K562 (cell line): ENCODE measurements around the gene DNAJB14. TPM values are rescaled to one million over a fixed set of nuclear protein-coding genes. Genes with fewer than 3 reads are reported as not detected.

Source experiments
- ATAC-seq: fragments of 200-7000 bp; cut with Tn5 transposase; 3 replicates; pipeline ENCODE4 v1.9.1; 2020; ENCODE audit warnings: moderate library complexity
- BruUV-seq: library from RNA; stranded (reverse); fragments of 400-500 nt; replicated peaks from 2 replicates; lab custom pipeline; 2021; lab: Mats Ljungman, UMichigan
- CTCF ChIA-PET: fragments of 300-600 bp; formaldehyde crosslinking; extraction: SDS; loops from one replicate; lab custom pipeline; 2021; ENCODE audit warnings: low intra/inter-chr PET ratio; lab: Yijun Ruan, JAX
- POLR2A ChIA-PET: fragments of 300-600, 350-650 bp; sonication (Branson Sonifier 250); formaldehyde crosslinking; extraction: SDS; loops from one replicate; lab custom pipeline; 2021; ENCODE audit warnings: antibody characterized with exemption, inconsistent platforms; lab: Yijun Ruan, JAX
- DNase-seq, 4 experiments: peaks; one replicate each; pipeline versions ENCODE4 v3.0.0 to v3.0.0-alpha.2; 2011 to 2018; ENCODE audit warnings: low spot score in 3 of 4, mixed read lengths in 3 of 4; ENCODE audit errors: extremely low read depth in 1 of 4
- FAIRE-seq: peaks from 2 replicates; lab custom pipeline; 2011; peaks lifted over from hg19 to GRCh38; lab: Jason Lieb, UNC
- H2AFZ ChIP-seq: 2 replicates; pipeline ENCODE4 v1.6.0; 2011; ENCODE audit warnings: low read depth, low read length, control low read depth, inconsistent platforms
- H3K27ac ChIP-seq: fragments of 200-600 bp; 3 replicates; pipeline ENCODE4 v1.8.0; 2011; ENCODE audit warnings: low read depth, mild to moderate bottlenecking, control low read depth, inconsistent platforms, low read length, moderate library complexity, mixed read lengths; ENCODE audit errors: extremely low read depth
- H3K27me3 ChIP-seq, 2 experiments: fragments of 300-600 bp in 1 of 2; 2 replicates in 1 of 2; 3 replicates in 1 of 2; pipeline versions ENCODE4 v1.6.0 to v1.8.0; 2011; ENCODE audit warnings: inconsistent platforms in 2 of 2, low read length in 2 of 2, mild to moderate bottlenecking in 1 of 2, mixed read lengths in 1 of 2, moderate library complexity in 1 of 2; ENCODE audit not compliant: control insufficient read depth in 2 of 2, insufficient read depth in 2 of 2
- H3K36me3 ChIP-seq: fragments of 300-600 bp; 3 replicates; pipeline ENCODE4 v1.8.0; 2011; ENCODE audit warnings: mild to moderate bottlenecking, low read length, inconsistent platforms; ENCODE audit not compliant: control insufficient read depth, insufficient read depth
- H3K4me1 ChIP-seq, 2 experiments: fragments of 200-600 bp in 1 of 2; replicated peaks in 1 of 2; 2 replicates in 1 of 2; 3 replicates in 1 of 2; pipeline versions ENCODE4 v1.5.1 to v1.8.0; 2011; ENCODE audit warnings: inconsistent platforms in 2 of 2, low read length in 2 of 2, mild to moderate bottlenecking in 1 of 2, mixed read lengths in 1 of 2, moderate library complexity in 1 of 2; ENCODE audit not compliant: control insufficient read depth in 2 of 2, insufficient read depth in 2 of 2
- H3K4me2 ChIP-seq: 2 replicates; pipeline ENCODE4 v1.6.1; 2011; ENCODE audit warnings: low read length, control low read depth, inconsistent platforms, mixed read lengths; ENCODE audit not compliant: insufficient read depth
- H3K4me3 ChIP-seq: fragments of 200-600 bp; sonication (generic), shearing (Covaris generic); 2 replicates; pipeline ENCODE4 v1.5.1; 2016; ENCODE audit warnings: control low read depth, inconsistent platforms
- H3K79me2 ChIP-seq: fragments of 200-600 bp; 3 replicates; pipeline ENCODE4 v1.8.0; 2011; ENCODE audit warnings: low read length, inconsistent platforms; ENCODE audit not compliant: control insufficient read depth, insufficient read depth
- H3K9ac ChIP-seq, 2 experiments: 2 replicates each; pipeline versions ENCODE4 v1.6.0 to v1.6.1; 2011; ENCODE audit warnings: low read depth in 2 of 2, low read length in 2 of 2, control low read depth in 1 of 2, inconsistent platforms in 1 of 2, mild to moderate bottlenecking in 1 of 2, mixed read lengths in 1 of 2; ENCODE audit not compliant: insufficient read depth in 1 of 2
- H3K9me1 ChIP-seq: one replicate; pipeline ENCODE4 v1.6.0; 2011; ENCODE audit warnings: inconsistent platforms, mild to moderate bottlenecking, low read length, moderate library complexity; ENCODE audit not compliant: control insufficient read depth, insufficient read depth
- H3K9me3 ChIP-seq: replicated peaks from 2 replicates; pipeline ENCODE4 v1.5.1; 2011; ENCODE audit warnings: low read depth, low read length, inconsistent platforms; ENCODE audit not compliant: control insufficient read depth, insufficient read depth
- H4K20me1 ChIP-seq: replicated peaks from 2 replicates; pipeline ENCODE4 v1.6.1; 2011; ENCODE audit warnings: low read length, inconsistent platforms, mixed read lengths; ENCODE audit not compliant: control insufficient read depth, insufficient read depth
- CBX8 ChIP-seq: fragments of 200-600 bp; sonication (generic); IDR thresholded peaks from 2 replicates; pipeline ENCODE4 v1.6.1; 2012; ENCODE audit warnings: borderline replicate concordance, mixed run types, low read depth, mild to moderate bottlenecking, moderate library complexity, mixed read lengths, low read length, control low read depth, inconsistent platforms; ENCODE audit not compliant: poor library complexity, severe bottlenecking; ENCODE audit errors: extremely low read depth
- DEAF1 ChIP-seq: fragments of 450-650 bp; formaldehyde crosslinking; IDR thresholded peaks from 2 replicates; pipeline ENCODE4 v1.4.0; 2020; ENCODE audit warnings: mild to moderate bottlenecking, moderate library complexity
- E2F3 ChIP-seq: fragments of 250-450 bp; sonication (Bioruptor Pico); IDR thresholded peaks from 2 replicates; pipeline ENCODE4 v1.4.0; 2020; ENCODE audit warnings: mild to moderate bottlenecking
- LCOR ChIP-seq: sonication (generic); formaldehyde crosslinking; IDR thresholded peaks from 2 replicates; pipeline ENCODE4 v1.8.0; 2022; ENCODE audit warnings: mild to moderate bottlenecking, missing genetic modification reagents
- PHB2 ChIP-seq: fragments of 450-650 bp; IDR thresholded peaks from 2 replicates; pipeline ENCODE4 v1.6.1; 2017; ENCODE audit warnings: low read depth
- POLR2B ChIP-seq: fragments of 450-650 bp; IDR thresholded peaks from 2 replicates; pipeline ENCODE4 v1.6.1; 2018; ENCODE audit warnings: low read depth; ENCODE audit not compliant: partially characterized antibody
- RAD21 ChIP-seq, 2 experiments: fragments of 250-450 bp in 1 of 2; fragments of 450-650 bp in 1 of 2; sonication (Bioruptor Pico) in 1 of 2; formaldehyde crosslinking in 1 of 2; IDR thresholded peaks in 1 of 2; conservative IDR thresholded peaks in 1 of 2; 2 replicates each; pipeline versions ENCODE4 v1.4.0 to v1.8.0; 2020 to 2022; ENCODE audit warnings: mild to moderate bottlenecking in 2 of 2, moderate library complexity in 1 of 2
- SLC30A9 ChIP-seq: fragments of 250-450 bp; sonication (Bioruptor Pico); IDR thresholded peaks from 2 replicates; pipeline ENCODE4 v1.8.0; 2022; ENCODE audit warnings: mild to moderate bottlenecking, moderate library complexity
- SMC3 ChIP-seq: conservative IDR thresholded peaks from 2 replicates; pipeline ENCODE4 v1.6.1; 2011; ENCODE audit warnings: low read depth, low read length, improper control_type of control experiment; ENCODE audit not compliant: insufficient read depth
- ZC3H11A ChIP-seq: IDR thresholded peaks from 2 replicates; pipeline ENCODE4 v1.6.1; 2012; ENCODE audit warnings: low read depth, low read length, improper control_type of control experiment
- ZNF146 ChIP-seq: IDR thresholded peaks from one replicate; pipeline ENCODE4 v1.6.1; 2018; ENCODE audit warnings: missing compliant biosample characterization; ENCODE audit not compliant: unreplicated experiment
- ZNF384 ChIP-seq: IDR thresholded peaks from 2 replicates; pipeline ENCODE4 v1.6.1; 2012; ENCODE audit warnings: low read depth, low read length, improper control_type of control experiment
- WGBS: fragments of 100-300 bp; shearing (Covaris generic); methylation state at CpG from one replicate; pipeline ENCODE4 v1.1.6; 2016; ENCODE audit warnings: low coverage, mixed read lengths; ENCODE audit not compliant: insufficient coverage; ENCODE audit errors: missing lambda C conversion rate; 5-methylcytosine and 5-hydroxymethylcytosine counted together
- in situ Hi-C: fragments of 300-500 bp; cut with MboI; formaldehyde crosslinking; loops from 4 replicates; pipeline ENCODE4 v1.15.0; 2018; ENCODE audit warnings: inconsistent platforms, mixed read lengths
- intact Hi-C: fragments of 100-400 bp; cut with micrococcal nuclease; formaldehyde crosslinking; loops from 2 replicates; pipeline ENCODE4 v1.14.2; 2022
- polyA plus RNA-seq, 8 experiments: library from polyadenylated mRNA; depleted of rRNA in 4 of 8; stranded (reverse) in 5 of 8; unstranded in 3 of 8; fragments of >200 nt; fragmentation: Nextera tagmentation in 2 of 8; fragmentation: Illumina TruSeq in 1 of 8; extraction: Ambion mirVana in 2 of 8; extraction: Trizol in 1 of 8; gene quantifications; 2 replicates each; pipeline versions ENCODE4 v1.2.1 to v1.2.3, GENCODE V29; 2011 to 2014; ENCODE audit warnings: inconsistent platforms in 1 of 8, missing spikeins in 1 of 8
- total RNA-seq, 7 experiments: library from RNA; depleted of rRNA in 6 of 7; stranded (reverse); fragments of >200 nt in 6 of 7; fragmentation: Illumina TruSeq in 2 of 7; extraction: Trizol in 2 of 7; gene quantifications; 2 replicates each; pipeline versions ENCODE4 v1.2.1 to v1.2.3, GENCODE V29; 2011 to 2021; ENCODE audit warnings: low replicate concordance in 1 of 7

DNAJB14 gene
- total and polyA plus RNA-seq, 9 of the 15 experiments (the other 6 are each of a cell fraction or from before 2014, with no cell fraction given) = 5.5 to 28.0 (median 12.7) TPM

- intact Hi-C loops = loop anchor here (1.0 to 5.0 kb wide), 4 partner anchors 64 to 324 kb away; no protein-coding TSS in a partner anchor
- Histone ChIP-seq H3K9me3 (no peaks in the 10 kb centered on the region), H3K4me1 (no peaks in the 10 kb centered on the region), H4K20me1 (no peaks in the 10 kb centered on the region), H3K27ac (no peak overlapping the region), H3K4me2 (no peak overlapping the region), H3K36me3 (peaks cover 60% of the 10 kb centered on the region), H3K79me2 (peaks cover 10% of the 10 kb centered on the region; the same call in 2 of the 3 replicates), H3K4me3 (no peak overlapping the region), H2AFZ (no peak overlapping the region), H3K9me1 (no peaks in the 10 kb centered on the region), H3K27me3 (no peaks in the 10 kb centered on the region), H3K9ac (no peak overlapping the region)
- peak; percentile 72 for ATAC-seq
- CTCF ChIA-PET = interaction anchor here (0.5 to 2.3 kb wide), 6 partner anchors 19 to 464 kb away, joined by 3 to 21 read pairs (median 5); no protein-coding TSS in a partner anchor
- WGBS = 66% methylated on average over 2 of the region's 2 CpGs
- peak; percentile 23 to 62 (median 31) for DNase-seq
- no TSS peak for BruUV-seq
- no peak for FAIRE-seq
- POLR2A ChIA-PET = interaction anchor here (1.3 kb wide), 1 partner anchor 10 kb away, joined by 6 read pairs; no protein-coding TSS in a partner anchor
- in situ Hi-C loops = no loop called here
- TF ChIP-seq SMC3 (peak; percentile 49; the same call in 1 of the 2 replicates), RAD21 (CRISPR knock-in tag; conservative IDR thresholded peaks at IDR 0.05 in 1 of 2, IDR thresholded peaks at IDR 0.05 in 1 of 2) (peak; percentile 81 to 83), ZNF384 (peak; percentile 84), PHB2 (no peak), CBX8 (no peak), ZNF146 (CRISPR knock-in tag) (no peak), POLR2B (no peak), LCOR (CRISPR knock-in tag) (no peak), SLC30A9 (CRISPR knock-in tag) (no peak), ZC3H11A (no peak), E2F3 (no peak), DEAF1 (CRISPR knock-in tag) (peak; percentile 72)
Observed at GRCh38 chr4:99885063-99885664, 61.3 kb downstream of the DNAJB14 start.
